ENCODE measurements around the gene PAPOLB.
"Not testable (repeated sequence)": the region's sequence is repeated elsewhere in the genome, so short reads cannot be mapped to it uniquely, and the experiment has no call there.

Gene PAPOLB

DNA sequence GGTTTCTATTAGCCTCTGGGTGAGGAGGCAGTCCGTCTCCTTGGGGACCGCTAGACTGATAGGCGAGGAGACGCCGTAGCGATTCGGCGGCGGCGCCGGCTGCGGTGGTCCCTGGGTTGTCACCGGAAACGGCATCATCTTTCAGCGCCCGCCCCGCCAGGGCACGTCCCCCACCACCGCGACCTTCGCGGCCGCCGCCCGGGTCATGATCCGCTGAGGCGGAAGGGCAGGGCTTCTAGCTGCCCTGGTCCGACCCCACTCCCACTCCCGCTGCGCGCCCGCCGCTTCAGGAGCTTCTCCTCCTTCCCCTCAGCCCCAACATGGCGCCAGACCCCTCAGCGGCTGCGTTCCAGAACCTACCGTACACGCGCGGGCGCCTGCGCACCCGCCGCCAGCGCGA, at the start of gene PAPOLB:
Gene PAPOLB (minus strand): TSS at position 358 of the 400 bp plus-strand sequence. CDS start 220 bp downstream, at position 138.
- peak in 1 of 10 donors; percentile 58 for DNase-seq
- intact Hi-C loops (cut with DNase I), result no loop called here

DNA sequence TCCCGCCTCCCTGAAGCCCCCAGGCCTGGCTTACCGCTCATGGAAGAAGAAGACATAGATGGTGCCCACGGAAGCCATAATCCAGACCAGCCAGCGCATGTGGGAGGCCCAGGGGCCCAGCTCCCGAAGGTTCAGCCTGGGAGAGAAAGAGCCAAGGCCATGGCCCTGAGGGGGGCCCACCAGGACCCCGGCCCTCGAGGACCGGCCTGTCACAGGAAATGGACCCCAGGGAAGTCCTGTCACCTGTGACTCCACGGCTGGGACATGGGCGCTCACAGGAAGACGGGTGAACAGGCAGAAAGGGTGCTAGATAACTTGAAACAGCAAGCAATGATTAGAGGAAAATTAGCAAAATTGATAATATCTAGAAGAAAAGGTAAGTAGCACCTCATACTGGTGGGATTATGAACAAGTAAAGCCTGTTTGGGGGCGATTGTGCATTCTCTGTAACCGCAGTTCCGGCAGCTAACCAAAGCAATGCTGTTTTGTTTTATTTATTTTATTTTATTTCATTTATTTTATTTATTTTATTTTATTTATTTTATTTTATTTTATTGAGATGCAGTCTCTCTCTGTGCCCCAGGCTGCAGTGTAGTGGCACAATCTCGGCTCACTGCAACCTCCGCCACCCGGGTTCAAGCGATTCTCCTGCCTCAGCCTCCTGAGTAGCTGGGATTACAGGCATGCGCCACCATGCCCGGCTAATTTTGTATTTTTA, 49.4 kb upstream of the PAPOLB start:
- intact Hi-C loops (cut with DNase I), result no loop called here
- DNase-seq, result peak in 1 of 10 donors; percentile 60

DNA sequence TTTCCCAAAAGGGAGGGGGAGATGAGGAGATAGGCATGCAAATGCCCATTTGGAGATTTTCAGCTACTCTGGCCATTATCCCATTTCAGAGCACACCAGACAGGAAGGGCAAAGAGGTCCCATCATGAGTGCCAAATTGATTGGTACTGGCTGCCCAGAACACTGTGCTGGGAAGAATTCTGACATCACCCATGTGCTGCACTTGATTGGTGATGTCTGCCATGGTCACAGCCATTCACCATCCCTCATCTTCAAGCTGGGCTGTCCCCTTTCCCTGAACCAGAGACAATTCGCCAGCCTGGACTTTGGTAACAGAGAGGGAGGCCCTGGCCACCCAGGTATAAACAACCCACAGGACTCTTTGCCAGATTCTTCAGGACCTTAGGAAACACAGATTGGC, 44.9 kb upstream of the PAPOLB start:
- DNase-seq, result peak in 1 of 10 donors; percentile 2

GRCh38 chr7:4905171-4905570, 43.3 kb upstream of the PAPOLB start:
- intact Hi-C loops (cut with DNase I), result no loop called here
- no peak for DNase-seq

More for the DNA sequence above, 44.9 kb upstream of the PAPOLB start:
- intact Hi-C loops (cut with DNase I), result no loop called here

DNA sequence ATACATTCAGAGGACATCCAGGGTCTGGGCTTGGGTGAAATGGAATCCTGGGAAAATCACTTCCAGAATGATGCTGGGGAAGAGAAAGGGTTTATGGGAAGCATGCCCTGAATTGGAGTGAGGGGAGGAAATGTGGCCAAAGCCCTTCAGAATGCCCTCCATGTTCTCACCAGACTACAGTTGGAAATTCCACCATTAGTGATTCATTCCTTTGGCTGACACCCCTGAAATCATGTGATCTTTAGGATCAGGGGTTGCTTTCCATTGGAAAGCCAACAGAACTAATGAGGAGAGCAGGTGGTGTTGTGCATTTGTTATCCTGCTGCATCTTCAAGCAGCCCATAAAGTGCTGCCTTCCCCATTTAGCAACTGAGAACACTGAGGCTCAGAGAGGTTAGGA, 42.5 kb upstream of the PAPOLB start:
- intact Hi-C loops (cut with DNase I), result no loop called here
- no peak for DNase-seq

DNA sequence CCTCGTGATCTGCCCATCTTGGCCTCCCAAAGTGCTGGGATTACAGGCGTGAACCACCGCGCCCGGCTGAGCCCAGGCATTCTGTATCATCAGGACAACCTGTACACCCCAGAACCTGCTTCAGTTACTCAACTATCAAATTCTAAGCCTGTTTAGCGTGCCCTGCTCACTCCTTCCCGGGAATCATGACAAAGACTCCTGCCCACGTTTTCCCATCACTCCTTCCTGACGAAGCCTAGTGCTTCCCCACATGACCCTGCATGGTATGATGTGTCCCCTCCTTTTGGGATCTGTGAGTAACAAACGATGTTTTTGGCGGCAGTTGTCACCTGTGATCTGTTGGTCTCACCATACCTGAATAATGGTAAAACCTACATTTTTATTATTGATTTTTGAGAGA, 33.9 kb upstream of the PAPOLB start:
- intact Hi-C loops (cut with DNase I), result no loop called here

DNA sequence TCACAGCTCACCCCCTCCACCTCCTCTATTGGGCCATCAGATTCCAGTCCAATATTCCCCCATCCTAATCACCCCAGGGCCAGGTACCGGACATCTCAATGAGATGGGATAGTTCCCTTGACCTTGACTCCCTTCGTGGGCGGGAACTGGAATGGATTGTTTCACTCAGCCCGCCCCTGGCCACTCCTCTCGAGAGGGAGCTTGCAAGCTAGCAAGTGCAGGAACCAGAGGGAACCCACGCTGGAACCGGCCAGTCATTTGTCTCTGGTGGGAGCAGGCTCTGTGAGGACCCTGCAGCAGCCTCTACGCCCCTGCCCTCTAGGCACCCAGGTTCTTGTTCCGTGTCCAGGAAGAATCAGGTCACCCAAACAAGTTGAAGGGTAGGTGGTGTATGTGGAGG, 32.7 kb upstream of the PAPOLB start:
- intact Hi-C loops (cut with DNase I), result no loop called here
- DNase-seq, result peak in 1 of 10 donors; percentile 50

More for the DNA sequence above, 33.9 kb upstream of the PAPOLB start:
- no peak for DNase-seq

DNA sequence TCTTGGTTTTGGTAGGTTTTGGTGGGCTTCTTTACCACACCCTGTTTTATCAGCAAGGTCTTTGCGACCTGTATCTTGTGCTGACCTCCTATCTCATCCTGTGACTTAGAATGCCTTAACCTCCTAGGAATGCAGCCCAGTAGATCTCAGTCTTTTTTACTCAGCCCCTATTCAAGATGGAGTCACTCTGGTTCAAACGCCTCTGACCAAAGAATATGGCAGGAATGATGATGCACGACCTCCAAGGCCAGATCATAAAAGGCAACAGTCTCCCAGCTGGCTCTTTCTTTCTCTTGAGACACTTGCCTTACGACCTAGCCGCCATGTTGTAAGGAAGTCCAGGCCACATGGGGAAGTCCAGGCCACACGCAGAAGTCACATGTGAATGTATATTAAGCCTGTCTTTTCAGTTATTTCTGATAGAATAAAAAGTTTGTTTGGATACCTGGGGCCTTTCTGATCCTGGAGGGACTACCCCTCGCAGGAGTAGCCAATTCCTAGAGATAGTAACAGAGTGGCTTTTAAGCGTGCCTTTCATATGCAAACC, 32.2 kb upstream of the PAPOLB start:
- DNase-seq, result peak in 1 of 10 donors; percentile 37
- intact Hi-C loops (cut with DNase I), result no loop called here

- intact Hi-C loops (cut with DNase I); DNase-seq: not testable (repeated sequence)
These were observed 31.4 kb upstream of the PAPOLB start for GRCh38 chr7:4893188-4893587.

DNA sequence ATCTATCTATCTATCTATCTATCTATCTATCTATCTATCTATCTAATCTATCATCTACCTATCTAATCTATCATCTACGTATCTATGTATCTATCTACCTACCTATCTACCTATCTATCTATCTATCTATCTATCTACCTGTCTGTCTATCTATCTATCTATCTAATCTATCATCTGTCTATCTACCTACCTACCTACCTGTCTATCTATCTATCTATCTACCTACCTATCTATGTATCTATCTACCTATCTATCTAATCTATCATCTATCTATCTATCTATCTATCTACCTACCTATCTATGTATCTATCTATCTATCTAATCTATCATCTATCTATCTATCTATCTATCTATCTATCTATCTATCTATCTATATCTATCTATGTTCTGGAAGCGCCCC, 29.7 kb upstream of the PAPOLB start:
- DNase-seq; intact Hi-C loops (cut with DNase I): not testable (repeated sequence)

GRCh38 chr7:4889682-4890081, 27.9 kb upstream of the PAPOLB start:
- intact Hi-C loops (cut with DNase I), result loop anchor here (10.0 kb wide), 1 partner anchor 85 kb away; no protein-coding TSS in a partner anchor
- DNase-seq, result no peak

GRCh38 chr7:4888161-4888560, 26.3 kb upstream of the PAPOLB start:
- peak in 2 of 10 donors; percentile 26 to 30 for DNase-seq
- intact Hi-C loops (cut with DNase I), result loop anchor here (10.0 kb wide), 1 partner anchor 87 kb away; no protein-coding TSS in a partner anchor

DNA sequence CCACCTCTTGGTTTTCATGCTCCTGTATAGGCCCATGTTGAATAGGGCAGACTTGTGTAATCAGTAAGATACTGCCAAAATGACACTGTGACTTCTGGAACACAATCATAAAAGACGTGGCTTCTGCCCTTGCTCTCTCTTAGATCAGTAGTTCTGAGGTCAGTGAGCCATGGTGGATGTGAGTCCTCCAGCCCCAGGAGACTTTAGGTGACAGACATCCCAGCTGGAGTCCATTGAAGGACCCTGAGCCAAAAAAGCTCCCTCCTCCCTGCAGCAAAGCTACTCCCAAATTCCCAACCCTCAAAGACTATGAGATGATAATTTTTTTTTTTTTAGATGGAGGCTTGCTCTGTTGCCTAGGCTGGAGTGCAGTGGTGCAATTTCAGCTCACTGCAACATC, 24.8 kb upstream of the PAPOLB start:
- intact Hi-C loops (cut with DNase I), result loop anchor here (10.0 kb wide), 1 partner anchor 88 kb away; no protein-coding TSS in a partner anchor
- peak in 2 of 10 donors; percentile 1 to 17 for DNase-seq

- DNase-seq, result peak in 2 of 10 donors; percentile 12 to 49
- intact Hi-C loops (cut with DNase I), result loop anchor here (10.0 kb wide), 1 partner anchor 89 kb away; no protein-coding TSS in a partner anchor
These were observed 23.5 kb upstream of the PAPOLB start for GRCh38 chr7:4885317-4885807.

- DNase-seq, result peak in 3 of 10 donors; percentile 37 to 40 (median 38)
- intact Hi-C loops (cut with DNase I), result loop anchor here (5.0 to 10.0 kb wide), 2 partner anchors 87 to 91 kb away; no protein-coding TSS in a partner anchor
These were observed 22.3 kb upstream of the PAPOLB start for GRCh38 chr7:4884164-4884563.

DNA sequence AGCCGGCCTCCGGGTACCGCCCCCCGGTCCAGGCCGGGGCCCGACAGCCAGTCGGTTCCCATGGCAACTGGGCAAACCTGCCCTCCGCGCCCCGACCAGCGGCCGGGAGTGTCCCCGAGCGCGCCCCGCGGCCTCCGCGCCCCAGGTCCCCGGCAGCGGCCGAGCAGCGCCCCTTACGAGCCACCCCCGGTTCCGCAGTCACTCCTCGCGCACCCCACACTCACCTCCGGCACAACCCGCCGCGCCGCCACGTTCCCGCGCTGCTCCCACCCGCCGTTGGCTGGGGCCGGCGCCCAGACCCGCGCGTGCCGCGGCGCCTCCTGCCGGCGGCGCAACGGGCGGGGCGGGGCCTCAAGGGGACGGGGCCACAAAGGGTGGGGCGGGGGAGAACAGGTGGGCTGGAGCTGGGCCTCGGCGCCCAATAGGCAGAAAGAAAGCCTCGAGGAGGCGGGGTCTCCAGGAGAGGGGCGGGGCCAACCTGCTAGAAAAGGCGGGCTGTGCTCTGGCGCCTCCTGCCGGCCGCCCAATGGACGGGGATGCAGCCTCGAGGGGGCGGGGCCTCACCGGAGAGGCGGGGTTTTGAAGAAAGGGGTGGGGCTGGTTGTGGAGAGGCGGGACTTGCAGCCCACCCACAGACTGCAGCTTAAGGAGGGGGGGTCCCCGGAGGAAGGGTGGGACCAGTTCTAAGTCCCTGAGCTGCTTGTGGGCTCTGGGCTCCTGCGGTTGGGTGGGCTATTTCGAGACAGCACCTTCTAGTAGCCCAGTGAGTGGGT, 21.7 kb upstream of the PAPOLB start, which contains the start of gene RADIL:
Gene RADIL (minus strand): TSS at position 345 of the 773 bp plus-strand sequence. CDS start 5,577 bp downstream, outside the sequence.
- intact Hi-C loops (cut with DNase I), result loop anchor here (2.0 to 10.0 kb wide), 3 partner anchors 39 to 91 kb away; no protein-coding TSS in a partner anchor
- peak; percentile 86 to 99 (median 94) for DNase-seq

- peak in 1 of 10 donors; percentile 76 for DNase-seq
- intact Hi-C loops (cut with DNase I), result loop anchor here (2.0 to 10.0 kb wide), 3 partner anchors 38 to 92 kb away; no protein-coding TSS in a partner anchor
These were observed 21.2 kb upstream of the PAPOLB start for GRCh38 chr7:4883033-4883371.

DNA sequence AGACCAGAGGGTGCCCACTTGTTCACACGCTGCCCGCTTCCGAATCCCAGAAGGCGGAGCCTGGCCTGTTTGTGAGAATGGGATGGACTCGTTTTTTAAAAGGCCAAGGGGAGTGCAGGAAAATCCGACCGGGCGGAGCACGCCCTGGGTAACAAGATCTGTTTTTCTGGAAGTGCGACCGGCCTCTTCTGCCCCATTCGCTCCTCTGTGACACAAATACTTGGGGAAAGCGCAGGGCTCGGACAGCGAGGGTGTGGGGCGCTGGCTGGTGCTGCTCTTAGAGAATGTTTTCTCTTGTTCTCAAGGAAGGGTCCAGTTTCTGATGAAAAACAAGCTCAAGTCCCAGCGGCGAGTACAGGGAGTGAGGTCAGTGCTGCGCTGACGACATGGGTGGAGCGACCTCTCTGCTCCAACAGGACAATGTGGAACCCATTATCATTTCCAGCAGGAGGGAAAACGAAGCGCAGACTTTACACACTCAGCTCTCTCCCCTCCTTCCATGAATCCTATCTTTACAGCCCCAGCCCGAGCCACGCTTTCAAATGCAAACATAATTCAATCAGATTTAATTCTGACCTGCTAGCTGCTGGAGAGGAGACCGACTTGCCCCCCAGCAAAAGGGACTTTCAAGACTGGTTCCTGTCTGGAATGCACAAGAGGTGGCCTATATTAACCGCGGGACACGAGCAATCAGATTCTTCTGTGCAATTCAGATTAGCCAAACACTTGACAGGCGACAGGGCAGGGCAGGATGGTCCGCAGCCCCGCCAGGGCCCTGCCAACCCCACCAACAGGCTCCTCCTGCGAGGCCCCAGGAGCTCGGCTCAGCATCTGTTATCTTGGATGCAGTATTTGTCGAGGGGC, 20.6 kb upstream of the PAPOLB start:
- intact Hi-C loops (cut with DNase I), result loop anchor here (2.0 to 10.0 kb wide), 3 partner anchors 38 to 92 kb away; no protein-coding TSS in a partner anchor
- DNase-seq, result peak in 8 of 10 donors; percentile 28 to 87 (median 36)

GRCh38 chr7:4880218-4880617, 18.4 kb upstream of the PAPOLB start:
- peak in 2 of 10 donors; percentile 22 to 49 for DNase-seq
- intact Hi-C loops (cut with DNase I), result loop anchor here (5.0 to 10.0 kb wide), 2 partner anchors 83 to 95 kb away; no protein-coding TSS in a partner anchor

Data from posterior cingulate gyrus (tissue), 11 donors.